GM19467 (cell line): ENCODE measurements around the gene HSPA14.
"Not testable (repeated sequence)": the region's sequence is repeated elsewhere in the genome, so short reads cannot be mapped to it uniquely, and the experiment has no call there.

Source experiments
- ATAC-seq: cut with Tn5 transposase; IDR thresholded peaks from one replicate; pipeline ENCODE4 v1.9.1; 2021; ENCODE audit warnings: mild to moderate bottlenecking, moderate library complexity; ENCODE audit not compliant: unreplicated experiment

The HSPA14 gene

GRCh38 chr10:14837003-14837756 is 926 bp upstream of the HSPA14 start:
- ATAC-seq, result no peak

GRCh38 chr10:14838582-14839304 is 637 bp downstream of the HSPA14 start:
- ATAC-seq, result no peak

GRCh38 chr10:14839305-14839695 is 1.2 kb downstream of the HSPA14 start:
- ATAC-seq, result no peak

DNA sequence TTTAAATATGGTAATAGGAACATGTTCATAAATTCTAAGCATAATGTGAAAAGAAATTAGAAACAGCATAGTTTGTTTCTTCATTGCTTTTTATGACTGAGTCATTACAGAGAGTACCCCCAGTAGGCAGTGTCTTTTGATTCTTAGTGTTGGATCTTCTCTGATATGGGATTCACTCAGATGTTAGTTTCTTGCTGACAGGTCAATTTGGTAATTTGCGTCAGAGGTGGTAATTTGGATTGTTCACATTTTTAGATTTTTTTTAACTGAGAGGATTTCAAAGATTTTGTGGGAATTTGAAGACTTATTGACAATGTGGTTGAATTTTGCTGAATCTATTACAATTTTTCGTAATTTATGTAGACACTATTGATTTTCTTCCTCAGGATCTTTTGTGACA is 2.1 kb downstream of the HSPA14 start:
- no peak for ATAC-seq

DNA sequence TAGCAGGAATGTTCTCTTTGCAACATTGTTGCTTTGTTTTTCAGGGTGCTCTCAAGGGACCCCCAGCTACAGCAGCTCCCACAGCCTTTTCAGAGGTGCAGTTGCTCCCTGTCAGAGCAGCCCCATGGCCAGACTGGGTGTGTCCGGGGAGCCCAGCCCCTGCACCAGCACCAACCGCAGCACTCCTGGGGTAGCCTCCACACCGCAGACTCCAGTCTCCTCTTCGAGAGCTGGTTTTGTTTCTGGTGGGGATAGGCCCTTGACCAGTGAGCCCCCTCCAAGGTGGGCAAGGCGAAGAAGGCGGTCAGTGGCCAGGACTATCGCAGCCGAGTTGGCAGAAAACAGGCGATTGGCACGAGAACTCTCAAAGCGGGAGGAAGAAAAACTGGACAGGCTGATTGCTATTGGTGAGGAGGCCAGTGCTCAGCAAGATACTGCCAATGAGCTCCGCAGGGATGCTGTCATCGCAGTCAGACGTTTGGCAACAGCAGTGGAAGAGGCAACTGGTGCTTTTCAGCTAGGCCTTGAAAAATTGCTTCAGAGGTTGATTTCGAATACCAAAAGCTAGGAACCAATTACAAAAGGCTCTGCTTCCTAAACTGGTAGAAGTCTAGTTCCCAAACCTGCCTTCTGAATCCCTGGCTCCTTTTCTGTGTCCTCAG is 5.4 kb downstream of the HSPA14 start:
- no peak for ATAC-seq

DNA sequence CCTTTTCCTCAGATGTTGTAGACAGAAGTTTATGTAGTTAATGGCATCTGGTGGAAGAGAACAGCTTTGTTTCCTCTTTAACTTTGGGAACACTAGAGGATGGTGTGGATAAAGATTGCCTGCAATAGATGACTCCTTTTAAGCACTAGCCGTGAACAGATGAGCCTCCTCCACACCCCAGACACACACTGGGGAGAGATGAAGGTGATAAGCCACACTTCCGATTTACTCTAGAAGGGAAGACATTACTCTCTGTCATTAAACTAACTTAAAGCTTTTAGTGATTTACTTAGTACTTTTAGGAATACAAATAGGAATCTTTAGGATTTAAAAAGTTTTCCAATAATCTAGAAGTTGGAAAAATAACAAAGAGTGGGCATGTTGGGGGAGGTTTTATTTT is 6.8 kb downstream of the HSPA14 start:
- ATAC-seq, result no peak

- no peak for ATAC-seq
Observed at GRCh38 chr10:14852236-14852635, 14.1 kb downstream of the HSPA14 start.

DNA sequence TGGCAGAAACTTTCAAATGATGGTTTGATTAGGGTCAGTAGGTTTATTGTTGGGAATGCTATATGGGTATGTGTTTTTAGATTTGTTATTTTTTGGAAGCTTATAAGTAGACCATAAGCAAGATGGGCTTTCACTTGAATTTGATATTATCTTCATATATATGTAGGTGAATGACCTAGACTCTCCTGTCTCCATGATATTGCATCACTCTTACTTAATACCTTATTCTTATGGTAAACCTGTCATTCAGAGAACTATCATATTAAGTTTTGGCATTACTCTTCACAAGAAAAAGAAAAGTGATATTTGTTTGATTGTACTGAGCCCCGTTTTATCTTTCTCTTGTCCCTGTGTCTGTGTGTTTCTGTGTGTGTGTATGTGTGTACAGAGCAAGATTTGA is 17.3 kb downstream of the HSPA14 start:
- ATAC-seq, result no peak

DNA sequence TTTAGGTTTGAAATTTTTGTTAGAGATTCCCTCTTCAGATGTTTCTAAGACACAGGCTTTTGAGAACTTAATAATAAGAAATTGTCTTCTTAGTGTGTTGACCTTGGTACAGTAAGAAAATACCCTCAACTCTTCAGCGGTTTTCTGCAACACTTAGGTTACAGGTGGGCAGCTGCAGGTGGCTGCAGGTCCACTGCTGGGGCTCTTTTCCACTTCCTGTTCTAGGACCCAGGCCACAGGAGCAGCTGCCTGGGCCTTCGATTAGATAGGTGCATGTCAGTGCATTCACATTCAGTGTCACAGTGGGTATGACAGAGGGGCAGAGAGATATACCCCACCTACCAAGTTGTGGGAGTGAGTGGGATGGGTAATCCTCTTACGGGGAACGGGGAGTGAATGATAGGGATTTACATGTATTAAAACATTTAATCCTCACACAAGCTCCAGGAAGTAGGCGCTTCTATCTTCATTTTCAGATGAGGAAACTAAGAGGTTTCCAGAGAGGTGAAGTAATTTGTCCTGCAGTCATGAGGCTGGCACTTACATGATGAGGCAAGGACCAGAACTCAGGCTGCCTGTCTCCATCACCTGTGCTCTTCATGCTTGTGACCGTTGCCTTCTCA is 20.3 kb downstream of the HSPA14 start:
- no peak for ATAC-seq

DNA sequence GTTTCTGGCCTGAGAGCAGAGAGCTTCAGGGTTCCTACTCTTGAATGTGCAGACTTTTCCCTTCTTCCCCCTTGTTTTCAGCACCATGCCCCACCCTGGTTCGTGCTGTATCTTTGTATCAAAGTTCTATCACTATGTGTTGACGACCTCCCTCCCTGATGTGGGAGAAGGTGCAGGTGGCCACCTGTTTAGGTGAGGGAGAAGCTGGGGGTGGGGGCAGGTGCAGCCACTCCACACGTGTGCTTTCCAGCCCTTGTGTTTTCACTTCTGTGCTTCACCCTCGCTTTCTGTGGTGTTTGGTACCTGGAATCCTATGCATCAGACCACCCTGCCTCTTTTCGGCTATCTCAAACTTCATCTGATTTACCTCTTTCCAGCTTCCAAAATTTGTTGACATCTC is 20.9 kb downstream of the HSPA14 start:
- no peak for ATAC-seq

- ATAC-seq, result no peak
Observed at GRCh38 chr10:14859775-14860174, 21.7 kb downstream of the HSPA14 start.

DNA sequence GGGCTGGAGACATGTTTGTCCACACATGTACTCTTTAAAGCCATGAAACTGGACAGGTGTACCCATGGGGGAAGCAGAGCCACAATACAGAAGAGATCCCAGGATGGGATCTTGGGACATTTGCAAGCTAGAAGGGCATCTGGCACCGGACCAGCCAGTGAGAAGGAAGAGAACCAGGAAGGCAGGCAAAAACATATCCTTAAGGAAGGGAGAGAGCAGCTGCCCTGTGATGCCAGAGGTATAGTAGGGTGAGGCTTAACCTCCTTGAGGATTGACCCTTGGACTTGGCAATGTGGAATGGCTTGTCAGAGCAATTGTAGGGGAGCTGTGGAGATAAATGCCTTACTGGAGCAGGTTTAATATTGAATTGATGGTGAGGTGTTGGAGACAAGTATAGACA is 22.7 kb downstream of the HSPA14 start:
- no peak for ATAC-seq

DNA sequence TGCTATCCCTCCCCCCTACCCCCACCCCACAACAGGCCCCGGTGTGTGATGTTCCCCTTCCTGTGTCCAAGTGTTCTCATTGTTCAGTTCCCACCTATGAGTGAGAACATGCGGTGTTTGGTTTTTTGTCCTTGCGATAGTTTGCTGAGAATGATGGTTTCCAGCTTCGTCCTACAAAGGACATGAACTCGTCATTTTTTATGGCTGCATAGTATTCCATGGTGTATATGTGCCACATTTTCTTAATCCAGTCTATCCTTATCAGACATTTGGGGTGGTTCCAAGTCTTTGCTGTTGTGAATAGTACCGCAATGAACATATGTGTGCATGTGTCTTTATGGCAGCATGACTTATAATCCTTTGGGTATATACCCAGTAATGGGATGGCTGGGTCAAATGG is 26.4 kb downstream of the HSPA14 start:
- ATAC-seq, result not testable (repeated sequence)

- not testable (repeated sequence) for ATAC-seq
Observed at GRCh38 chr10:14864871-14865270, 26.8 kb downstream of the HSPA14 start.

DNA sequence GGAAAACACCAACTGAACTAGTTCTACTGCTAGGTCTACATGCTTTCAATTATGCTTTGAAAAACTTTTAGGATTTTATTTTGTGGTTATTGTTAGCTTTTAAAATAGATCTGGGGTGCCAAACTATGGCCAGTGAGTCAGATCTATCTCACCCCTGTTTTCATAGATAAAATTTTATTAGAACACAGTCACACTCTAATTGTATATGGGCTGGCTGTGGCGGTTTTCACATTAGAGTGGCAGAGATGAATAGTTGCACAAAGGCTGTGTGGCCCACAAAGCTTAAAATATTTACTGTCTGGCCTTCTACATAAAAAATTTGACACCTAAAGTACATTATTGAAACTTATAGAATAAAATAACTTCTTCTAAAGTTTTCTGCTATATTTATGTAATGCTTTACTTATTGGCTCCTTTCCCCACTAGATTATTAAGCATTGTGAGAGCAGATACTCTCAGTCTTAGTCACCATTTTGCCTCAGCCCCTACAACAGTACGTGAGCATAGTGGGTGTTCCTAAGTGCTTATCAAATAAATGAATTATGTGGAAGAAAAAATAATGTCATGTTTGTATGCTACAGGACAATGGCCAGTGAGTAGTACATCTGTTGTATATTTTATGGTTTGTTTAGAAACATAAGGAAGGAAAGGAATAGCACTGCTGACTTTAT is 35.1 kb downstream of the HSPA14 start:
- ATAC-seq, result no peak

GRCh38 chr10:14875941-14876340 is 37.8 kb downstream of the HSPA14 start:
- ATAC-seq, result no peak

DNA sequence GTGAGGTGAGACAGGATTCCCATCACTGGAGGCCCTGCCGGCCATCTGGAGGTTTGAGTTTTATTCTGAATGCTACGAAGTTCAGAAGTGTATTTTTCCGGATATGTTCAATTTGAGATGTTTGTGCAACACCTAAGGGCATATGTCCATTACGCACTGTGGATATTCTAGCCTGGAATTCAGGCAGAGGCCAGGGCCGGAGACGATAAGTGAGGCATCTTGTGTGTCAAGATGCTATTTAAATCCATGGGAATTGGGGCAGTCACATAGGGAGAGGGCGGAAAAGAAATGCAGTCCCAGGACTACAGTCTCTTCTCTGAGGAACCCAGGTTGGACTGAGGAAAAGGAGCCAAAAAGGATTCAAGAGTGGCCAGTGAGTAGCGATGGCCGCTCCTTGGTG is 38.7 kb downstream of the HSPA14 start:
- ATAC-seq, result no peak

DNA sequence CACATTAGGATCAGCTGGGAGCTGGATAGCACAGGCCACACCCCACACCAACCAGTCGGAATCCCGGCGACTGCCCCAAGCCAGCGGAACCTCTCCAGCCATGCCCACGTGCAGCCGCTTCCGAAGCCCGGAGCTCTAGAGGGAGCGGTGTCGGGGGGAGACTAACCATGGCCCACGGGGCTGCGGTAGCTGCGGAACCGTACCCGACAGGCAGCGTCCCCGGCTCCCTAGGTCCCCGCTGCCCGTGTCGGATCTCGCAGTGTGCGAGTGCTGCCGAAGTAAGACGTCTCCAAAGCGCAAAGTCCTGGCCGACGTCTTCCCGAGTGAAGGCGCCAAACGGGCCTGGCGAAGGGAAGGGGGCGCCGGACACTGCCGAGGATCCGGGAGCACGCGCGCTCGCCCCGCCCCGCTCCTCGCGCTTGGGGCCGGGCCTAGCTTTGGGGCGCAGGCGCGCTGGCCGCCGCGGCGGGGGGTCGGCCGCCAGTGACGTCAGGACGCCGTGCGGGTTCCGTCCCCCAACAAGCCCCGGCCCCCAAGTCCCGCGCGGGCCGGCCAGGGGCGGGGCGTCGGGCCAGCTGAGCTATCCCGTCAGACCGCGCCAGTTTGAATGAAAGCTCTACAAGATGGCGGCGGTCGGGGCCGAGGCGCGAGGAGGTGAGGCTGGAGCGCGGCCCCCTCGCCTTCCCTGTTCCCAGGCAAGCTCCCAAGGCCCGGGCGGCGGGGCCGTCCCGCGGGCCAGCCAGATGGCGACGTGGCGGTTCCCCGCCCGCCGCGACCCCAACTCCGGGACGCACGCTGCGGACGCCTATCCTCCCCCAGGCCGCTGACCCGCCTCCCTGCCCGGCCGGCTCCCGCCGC is 40.4 kb downstream of the HSPA14 start, which contains the start of gene SUV39H2:
TSS of gene SUV39H2 (plus strand) at position 601 of the 858 bp plus-strand sequence. CDS start at position 624, 23 bp downstream.
- peak; percentile 84 for ATAC-seq

GRCh38 chr10:14879124-14879927 is 41.2 kb downstream of the HSPA14 start:
- ATAC-seq, result peak; percentile 11
